PC-9 (cell line): ENCODE measurements around the gene SLC9A3. TPM values are rescaled to one million over a fixed set of nuclear protein-coding genes. Genes with fewer than 3 reads are reported as not detected.

ENCODE experiments used
- BruUV-seq: library from RNA; stranded (reverse); fragments of 400-500 nt; replicated peaks from 2 replicates; lab custom pipeline; 2021; lab: Mats Ljungman, UMichigan
- CTCF ChIA-PET: fragments of 300-600 bp; sonication (Branson Sonifier 250); formaldehyde crosslinking; loops from one replicate; lab custom pipeline; 2022; ENCODE audit warnings: antibody characterized with exemption; lab: Charles Lee
- POLR2A ChIA-PET: fragments of 300-600 bp; sonication (Branson Sonifier 250); formaldehyde crosslinking; loops from one replicate; lab custom pipeline; 2022; ENCODE audit warnings: antibody characterized with exemption; ENCODE audit not compliant: unreplicated experiment; lab: Charles Lee
- DNase-seq, 2 experiments: peaks; one replicate each; pipeline versions ENCODE4 v3.0.0 to v3.0.0-alpha.2; 2015 to 2022; ENCODE audit warnings: mixed read lengths in 1 of 2
- H2AFZ ChIP-seq: fragments of 200-600 bp; sonication (generic); 2 replicates; pipeline ENCODE4 v1.8.1; 2017; ENCODE audit warnings: antibody characterized with exemption
- H3F3A ChIP-seq: fragments of 200-600 bp; sonication (generic); 2 replicates; pipeline ENCODE4 v1.8.1; 2017; ENCODE audit warnings: antibody characterized with exemption, mild to moderate bottlenecking, low read depth; ENCODE audit not compliant: insufficient read depth
- H3K27ac ChIP-seq: fragments of 200-600 bp; sonication (generic); 2 replicates; pipeline ENCODE4 v1.6.1; 2016; ENCODE audit warnings: mixed run types
- H3K27me3 ChIP-seq: fragments of 200-600 bp; sonication (generic); 2 replicates; pipeline ENCODE4 v1.6.1; 2016; ENCODE audit warnings: low read depth, mixed run types; ENCODE audit not compliant: insufficient read depth
- H3K36me3 ChIP-seq: fragments of 200-600 bp; sonication (generic); 2 replicates; pipeline ENCODE4 v1.6.1; 2016; ENCODE audit warnings: low read depth, mixed run types
- H3K4me1 ChIP-seq: fragments of 200-600 bp; sonication (generic); replicated peaks from 2 replicates; pipeline ENCODE4 v1.6.1; 2016; ENCODE audit warnings: mixed run types; ENCODE audit not compliant: insufficient read depth
- H3K4me2 ChIP-seq: fragments of 200-600 bp; sonication (generic); 2 replicates; pipeline ENCODE4 v1.6.1; 2017; ENCODE audit warnings: mixed run types
- H3K4me3 ChIP-seq: fragments of 200-600 bp; sonication (generic); 2 replicates; pipeline ENCODE4 v1.6.1; 2016; ENCODE audit warnings: mixed run types
- H3K79me2 ChIP-seq: fragments of 200-600 bp; sonication (generic); 2 replicates; pipeline ENCODE4 v1.6.1; 2017; ENCODE audit warnings: low read depth, mixed run types
- H3K9me2 ChIP-seq: fragments of 200-600 bp; sonication (generic); 2 replicates; pipeline ENCODE4 v1.8.1; 2017; ENCODE audit warnings: mild to moderate bottlenecking; ENCODE audit not compliant: insufficient read depth
- H3K9me3 ChIP-seq: fragments of 200-600 bp; sonication (generic); 2 replicates; pipeline ENCODE4 v1.8.1; 2016; ENCODE audit warnings: low read depth; ENCODE audit not compliant: insufficient read depth
- H4K20me1 ChIP-seq: fragments of 200-600 bp; sonication (generic); 2 replicates; pipeline ENCODE4 v1.8.1; 2017; ENCODE audit not compliant: insufficient read depth
- EZH2 ChIP-seq: fragments of 200-600 bp; sonication (generic); IDR thresholded peaks from 2 replicates; pipeline ENCODE4 v1.8.0; 2017; ENCODE audit warnings: antibody characterized with exemption, low read depth
- intact Hi-C: fragments of 100-400 bp; cut with micrococcal nuclease; formaldehyde crosslinking; loops from one replicate; pipeline ENCODE4 v1.10.0; 2022; ENCODE audit not compliant: unreplicated experiment
- total RNA-seq: library from RNA; stranded (reverse); gene quantifications from 2 replicates; pipeline ENCODE4 v1.2.3, GENCODE V29; 2021
- TF ChIP-seq, protein P1 (sequence below): fragments of 200-600 bp; sonication (generic); conservative IDR thresholded peaks from 2 replicates; pipeline ENCODE4 v1.6.1; 2017; ENCODE audit warnings: mixed run types, antibody characterized with exemption, mild to moderate bottlenecking, moderate library complexity

SLC9A3 gene
- total RNA-seq, 1 experiment from 2014 or later, result 5.6 TPM

DNA sequence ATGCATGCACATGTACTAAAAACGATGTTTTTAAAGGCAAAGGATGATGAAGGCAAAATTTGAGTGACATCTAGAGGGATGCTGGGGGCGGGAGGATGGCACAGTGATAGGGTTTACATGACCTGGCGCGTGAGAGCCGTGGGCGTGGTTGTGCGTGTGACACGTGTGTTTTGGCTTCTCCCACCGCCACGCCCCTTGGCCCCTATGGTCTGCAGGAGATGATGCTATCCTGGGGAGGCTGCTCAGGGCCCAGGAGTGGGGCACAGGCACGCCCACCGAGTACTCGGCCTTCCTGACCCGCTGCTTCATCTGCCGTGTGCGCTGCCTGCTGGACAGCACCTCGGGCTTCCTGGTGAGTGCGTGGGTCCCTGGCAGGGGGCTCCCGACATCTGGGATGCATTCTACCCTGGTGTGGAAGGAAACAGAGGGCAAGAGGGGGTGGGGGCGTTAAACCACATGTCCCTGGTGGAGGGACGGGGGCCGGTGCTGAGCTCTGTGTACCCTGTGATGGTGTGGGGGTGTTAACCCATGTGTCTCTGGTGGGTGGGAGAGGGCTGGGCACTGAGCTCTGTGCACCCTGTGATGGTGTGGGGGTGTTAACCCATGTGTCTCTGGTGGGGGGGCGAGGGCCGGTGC lies 100.5 kb downstream of the SLC9A3 start:
- H3K9me2 ChIP-seq, result no peaks in the 10 kb centered on the region
- H3K36me3 ChIP-seq, result no peaks in the 10 kb centered on the region
- H4K20me1 ChIP-seq, result no peaks in the 10 kb centered on the region
- CTCF ChIA-PET, result interaction anchor here (1.0 kb wide), 1 partner anchor 9 kb away, joined by 3 read pairs; no protein-coding TSS in a partner anchor
- intact Hi-C loops, result no loop called here
- no peaks in the 10 kb centered on the region for H3K79me2 ChIP-seq
- POLR2A ChIA-PET, result no interaction called here
- no peak for DNase-seq
- no peaks in the 10 kb centered on the region for H3K9me3 ChIP-seq
- H3K27me3 ChIP-seq, result no peaks in the 10 kb centered on the region
- H3K4me1 ChIP-seq, result no peaks in the 10 kb centered on the region
- no peak for TF ChIP-seq EZH2
- TF ChIP-seq, protein P1, sequence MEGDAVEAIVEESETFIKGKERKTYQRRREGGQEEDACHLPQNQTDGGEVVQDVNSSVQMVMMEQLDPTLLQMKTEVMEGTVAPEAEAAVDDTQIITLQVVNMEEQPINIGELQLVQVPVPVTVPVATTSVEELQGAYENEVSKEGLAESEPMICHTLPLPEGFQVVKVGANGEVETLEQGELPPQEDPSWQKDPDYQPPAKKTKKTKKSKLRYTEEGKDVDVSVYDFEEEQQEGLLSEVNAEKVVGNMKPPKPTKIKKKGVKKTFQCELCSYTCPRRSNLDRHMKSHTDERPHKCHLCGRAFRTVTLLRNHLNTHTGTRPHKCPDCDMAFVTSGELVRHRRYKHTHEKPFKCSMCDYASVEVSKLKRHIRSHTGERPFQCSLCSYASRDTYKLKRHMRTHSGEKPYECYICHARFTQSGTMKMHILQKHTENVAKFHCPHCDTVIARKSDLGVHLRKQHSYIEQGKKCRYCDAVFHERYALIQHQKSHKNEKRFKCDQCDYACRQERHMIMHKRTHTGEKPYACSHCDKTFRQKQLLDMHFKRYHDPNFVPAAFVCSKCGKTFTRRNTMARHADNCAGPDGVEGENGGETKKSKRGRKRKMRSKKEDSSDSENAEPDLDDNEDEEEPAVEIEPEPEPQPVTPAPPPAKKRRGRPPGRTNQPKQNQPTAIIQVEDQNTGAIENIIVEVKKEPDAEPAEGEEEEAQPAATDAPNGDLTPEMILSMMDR, result no peak
- no TSS peak for BruUV-seq
- no peak overlapping the region for H3K4me3 ChIP-seq
- no peak overlapping the region for H2AFZ ChIP-seq
- no peak overlapping the region for H3K27ac ChIP-seq
- no peak overlapping the region for H3K4me2 ChIP-seq
- H3F3A ChIP-seq, result no peaks in the 10 kb centered on the region

DNA sequence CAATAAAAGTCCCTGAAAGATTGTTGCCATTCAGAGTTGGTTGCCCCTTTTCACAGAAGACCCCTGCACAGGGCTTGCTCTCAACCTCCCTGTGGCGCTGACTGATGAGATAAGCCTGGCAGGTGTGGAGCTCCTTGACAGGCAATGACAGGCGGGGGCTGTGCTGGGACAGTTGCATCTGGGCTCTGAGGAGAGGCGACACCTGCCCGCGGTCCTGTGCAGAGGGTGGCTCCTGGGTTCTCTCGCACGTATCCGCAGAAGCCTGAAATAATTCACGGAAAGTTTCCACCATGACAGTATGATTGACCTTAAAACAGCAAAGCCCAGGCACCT lies 101.0 kb downstream of the SLC9A3 start:
- no peak overlapping the region for H3K27ac ChIP-seq
- H3K9me3 ChIP-seq, result no peaks in the 10 kb centered on the region
- H3F3A ChIP-seq, result no peaks in the 10 kb centered on the region
- no peaks in the 10 kb centered on the region for H3K36me3 ChIP-seq
- no peaks in the 10 kb centered on the region for H3K27me3 ChIP-seq
- ChIA-PET POLR2A (no interaction called here), CTCF (interaction anchor here (1.0 kb wide), 1 partner anchor 9 kb away, joined by 3 read pairs; no protein-coding TSS in a partner anchor)
- BruUV-seq, result no TSS peak
- no peaks in the 10 kb centered on the region for H3K79me2 ChIP-seq
- no peak overlapping the region for H2AFZ ChIP-seq
- H3K4me3 ChIP-seq, result no peak overlapping the region
- H3K9me2 ChIP-seq, result no peaks in the 10 kb centered on the region
- no peaks in the 10 kb centered on the region for H3K4me1 ChIP-seq
- no peaks in the 10 kb centered on the region for H4K20me1 ChIP-seq
- intact Hi-C loops, result no loop called here
- H3K4me2 ChIP-seq, result no peak overlapping the region
- no peak for DNase-seq
- no peak for TF ChIP-seq EZH2
- TF ChIP-seq, protein P1, result no peak

DNA sequence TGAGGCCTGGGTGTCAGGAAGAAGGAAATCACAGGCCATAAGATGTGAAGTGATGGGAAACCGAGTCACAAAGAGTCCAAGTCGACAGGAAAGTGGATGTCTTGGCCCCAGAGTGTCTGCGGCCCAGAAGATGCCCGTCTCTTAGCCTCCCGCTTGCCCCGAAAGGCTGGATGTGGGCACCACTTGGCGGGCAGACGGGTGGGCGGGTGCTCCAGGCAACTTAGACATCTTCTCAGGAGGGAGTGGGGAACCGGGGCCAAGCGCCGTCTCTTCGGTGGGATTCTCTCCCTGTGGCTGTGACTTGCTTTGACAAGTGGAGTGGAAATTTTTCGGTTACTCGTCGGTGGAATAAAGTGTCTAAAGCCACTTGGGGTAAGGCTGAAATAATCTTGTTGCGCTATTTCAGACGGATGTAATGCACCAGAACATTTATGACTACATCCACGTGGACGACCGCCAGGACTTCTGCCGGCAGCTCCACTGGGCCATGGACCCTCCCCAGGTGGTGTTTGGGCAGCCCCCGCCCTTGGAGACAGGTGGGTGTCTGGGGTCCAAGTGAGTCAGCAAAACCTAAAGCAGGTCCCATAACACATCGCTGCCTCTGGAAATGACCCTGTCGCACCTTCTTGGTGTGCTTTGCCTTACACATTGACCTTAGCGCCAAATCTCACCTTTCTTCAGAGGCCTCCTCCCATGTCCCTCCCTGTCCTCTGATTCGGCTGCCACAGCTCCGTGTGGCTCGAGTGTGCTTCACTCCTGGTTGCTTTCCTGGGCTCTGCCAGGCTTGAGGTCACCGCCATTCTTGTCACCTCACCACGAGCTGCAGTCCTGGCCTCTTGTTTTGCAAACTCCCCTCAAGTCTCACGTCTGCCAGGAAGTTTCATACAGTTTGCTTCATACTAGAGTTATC lies 101.7 kb downstream of the SLC9A3 start:
- Histone ChIP-seq H2AFZ (no peak overlapping the region), H3K9me2 (no peaks in the 10 kb centered on the region), H3K27me3 (no peaks in the 10 kb centered on the region), H3K4me3 (no peak overlapping the region), H3K27ac (no peak overlapping the region), H3K79me2 (no peaks in the 10 kb centered on the region), H3K36me3 (no peaks in the 10 kb centered on the region), H3K9me3 (no peaks in the 10 kb centered on the region), H4K20me1 (no peaks in the 10 kb centered on the region), H3F3A (no peaks in the 10 kb centered on the region), H3K4me1 (no peaks in the 10 kb centered on the region), H3K4me2 (no peak overlapping the region)
- ChIA-PET CTCF (interaction anchor here (0.6 to 1.0 kb wide), 2 partner anchors 8 to 55 kb away, joined by 3 read pairs; no protein-coding TSS in a partner anchor), POLR2A (no interaction called here)
- DNase-seq, result no peak
- TF ChIP-seq EZH2, result no peak
- TF ChIP-seq, protein P1, result no peak
- no TSS peak for BruUV-seq
- intact Hi-C loops, result no loop called here
